PC-3 (cell line): Measurements from ENCODE around the gene PAQR9. TPM values are rescaled to one million over a fixed set of nuclear protein-coding genes. Genes with fewer than 3 reads are reported as not detected.

Experiments used
- ATAC-seq: fragments of 200-7000 bp; cut with Tn5 transposase; 2 replicates; pipeline ENCODE4 v1.9.1; 2020; ENCODE audit warnings: mild to moderate bottlenecking, moderate library complexity
- BruUV-seq: library from RNA; stranded (reverse); fragments of 400-500 nt; replicated peaks from 2 replicates; lab custom pipeline; 2021; lab: Mats Ljungman, UMichigan
- CTCF ChIA-PET: fragments of 300-600 bp; sonication (Branson Sonifier 250); formaldehyde crosslinking; loops from one replicate; lab custom pipeline; 2022; ENCODE audit warnings: antibody characterized with exemption; lab: Charles Lee
- POLR2A ChIA-PET: fragments of 300-600 bp; sonication (Branson Sonifier 250); formaldehyde crosslinking; loops from one replicate; lab custom pipeline; 2022; ENCODE audit warnings: antibody characterized with exemption; ENCODE audit not compliant: unreplicated experiment; lab: Charles Lee
- DNase-seq: peaks from one replicate; pipeline ENCODE4 v3.0.0-alpha.2; 2015
- H2AFZ ChIP-seq: fragments of 300-600 bp; sonication (generic); 2 replicates; pipeline ENCODE4 v1.6.0; 2016; ENCODE audit warnings: antibody characterized with exemption, low read length
- H3F3A ChIP-seq: fragments of 300-600 bp; sonication (generic); one replicate; pipeline ENCODE4 v1.6.0; 2017; ENCODE audit warnings: antibody characterized with exemption, low read length, control low read depth, mild to moderate bottlenecking; ENCODE audit not compliant: unreplicated experiment
- H3K27ac ChIP-seq: fragments of 300-600 bp; sonication (generic); 2 replicates; pipeline ENCODE4 v1.5.1; 2016; ENCODE audit warnings: mild to moderate bottlenecking, low read length
- H3K27me3 ChIP-seq: fragments of 300-600 bp; sonication (generic); 2 replicates; pipeline ENCODE4 v1.6.1; 2016; ENCODE audit warnings: low read length, mixed read lengths
- H3K36me3 ChIP-seq: fragments of 300-600 bp; sonication (generic); 2 replicates; pipeline ENCODE4 v1.6.1; 2016; ENCODE audit warnings: low read depth, mixed run types, low read length, mixed read lengths
- H3K4me1 ChIP-seq: fragments of 300-600 bp; sonication (generic); 2 replicates; pipeline ENCODE4 v1.5.1; 2016; ENCODE audit warnings: low read length; ENCODE audit not compliant: insufficient read depth
- H3K4me2 ChIP-seq: fragments of 300-600 bp; sonication (generic); 2 replicates; pipeline ENCODE4 v1.6.0; 2016; ENCODE audit warnings: low read length
- H3K4me3 ChIP-seq: fragments of 300-600 bp; sonication (generic); 2 replicates; pipeline ENCODE4 v1.5.1; 2016; ENCODE audit warnings: mild to moderate bottlenecking, low read length, mixed read lengths
- H3K79me2 ChIP-seq: fragments of 300-600 bp; sonication (generic); 2 replicates; pipeline ENCODE4 v1.6.1; 2017; ENCODE audit warnings: low read length, mixed read lengths
- H3K9ac ChIP-seq: fragments of 300-600 bp; sonication (generic); 2 replicates; pipeline ENCODE4 v1.6.0; 2016; ENCODE audit warnings: mild to moderate bottlenecking, low read length
- H3K9me2 ChIP-seq: fragments of 300-600 bp; sonication (generic); replicated peaks from 2 replicates; pipeline ENCODE4 v1.6.1; 2016; ENCODE audit warnings: mixed run types, low read length, mixed read lengths
- H3K9me3 ChIP-seq: fragments of 300-600 bp; sonication (generic); 2 replicates; pipeline ENCODE4 v1.6.1; 2016; ENCODE audit warnings: low read length, mixed read lengths
- H4K20me1 ChIP-seq: fragments of 300-600 bp; sonication (generic); 2 replicates; pipeline ENCODE4 v1.6.1; 2016; ENCODE audit warnings: low read length, mixed read lengths
- EZH2 ChIP-seq: fragments of 300-600 bp; sonication (generic); IDR thresholded peaks from one replicate; pipeline ENCODE4 v1.6.1; 2017; ENCODE audit warnings: antibody characterized with exemption, mild to moderate bottlenecking, low read length; ENCODE audit not compliant: unreplicated experiment
- EZH2phosphoT487 ChIP-seq: fragments of 300-600 bp; sonication (generic); IDR thresholded peaks from 2 replicates; pipeline ENCODE4 v1.6.1; 2018; ENCODE audit warnings: mild to moderate bottlenecking, antibody characterized with exemption, low read length, borderline replicate concordance
- intact Hi-C: fragments of 100-400 bp; cut with micrococcal nuclease; formaldehyde crosslinking; loops from 2 replicates; pipeline ENCODE4 v1.9.0; 2023
- total RNA-seq: library from RNA; depleted of rRNA; stranded (reverse); fragments of >200 nt; gene quantifications from 2 replicates; pipeline ENCODE4 v1.2.3, GENCODE V29; 2014; rRNA removed
- TF ChIP-seq, protein P1 (sequence below): fragments of 300-600 bp; sonication (generic); conservative IDR thresholded peaks from 2 replicates; pipeline ENCODE4 v1.5.1; 2017; ENCODE audit warnings: antibody characterized with exemption, low read depth, mild to moderate bottlenecking, low read length

Gene PAQR9
- total RNA-seq, 1 experiment from 2014 or later: not detected

DNA sequence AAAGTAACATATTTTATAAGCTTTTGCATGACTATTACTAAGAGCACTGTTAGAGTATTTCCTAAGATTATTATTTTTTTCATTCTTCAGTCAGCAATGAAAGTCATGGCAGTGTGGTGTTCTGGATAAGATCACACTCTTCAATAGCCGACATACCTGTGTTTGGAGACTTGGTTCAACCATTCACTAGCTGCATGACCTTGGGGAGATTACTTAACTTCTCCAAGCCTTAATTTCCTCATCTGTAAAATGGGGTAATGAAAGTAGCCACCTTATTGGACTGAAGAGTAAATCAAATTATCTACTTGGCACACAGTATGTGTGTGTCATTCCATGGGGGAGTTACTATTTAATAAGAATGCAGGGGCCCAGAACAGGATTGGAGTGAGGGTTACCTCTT lies 50.0 kb downstream of the PAQR9 start:
- no peak overlapping the region for H3K4me2 ChIP-seq
- no peaks in the 10 kb centered on the region for H3K36me3 ChIP-seq
- no peaks in the 10 kb centered on the region for H3K9me2 ChIP-seq
- H3F3A ChIP-seq: no peaks in the 10 kb centered on the region
- no peaks in the 10 kb centered on the region for H3K79me2 ChIP-seq
- H3K4me3 ChIP-seq: no peak overlapping the region
- TF ChIP-seq, protein P1, sequence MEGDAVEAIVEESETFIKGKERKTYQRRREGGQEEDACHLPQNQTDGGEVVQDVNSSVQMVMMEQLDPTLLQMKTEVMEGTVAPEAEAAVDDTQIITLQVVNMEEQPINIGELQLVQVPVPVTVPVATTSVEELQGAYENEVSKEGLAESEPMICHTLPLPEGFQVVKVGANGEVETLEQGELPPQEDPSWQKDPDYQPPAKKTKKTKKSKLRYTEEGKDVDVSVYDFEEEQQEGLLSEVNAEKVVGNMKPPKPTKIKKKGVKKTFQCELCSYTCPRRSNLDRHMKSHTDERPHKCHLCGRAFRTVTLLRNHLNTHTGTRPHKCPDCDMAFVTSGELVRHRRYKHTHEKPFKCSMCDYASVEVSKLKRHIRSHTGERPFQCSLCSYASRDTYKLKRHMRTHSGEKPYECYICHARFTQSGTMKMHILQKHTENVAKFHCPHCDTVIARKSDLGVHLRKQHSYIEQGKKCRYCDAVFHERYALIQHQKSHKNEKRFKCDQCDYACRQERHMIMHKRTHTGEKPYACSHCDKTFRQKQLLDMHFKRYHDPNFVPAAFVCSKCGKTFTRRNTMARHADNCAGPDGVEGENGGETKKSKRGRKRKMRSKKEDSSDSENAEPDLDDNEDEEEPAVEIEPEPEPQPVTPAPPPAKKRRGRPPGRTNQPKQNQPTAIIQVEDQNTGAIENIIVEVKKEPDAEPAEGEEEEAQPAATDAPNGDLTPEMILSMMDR: no peak
- no peak for TF ChIP-seq EZH2
- no peak for TF ChIP-seq EZH2phosphoT487
- no peaks in the 10 kb centered on the region for H3K4me1 ChIP-seq
- no TSS peak for BruUV-seq
- H3K9me3 ChIP-seq: no peaks in the 10 kb centered on the region
- ChIA-PET POLR2A (interaction anchor here (0.7 kb wide), 1 partner anchor 80 kb away, joined by 3 read pairs; no protein-coding TSS in a partner anchor), CTCF (no interaction called here)
- H3K9ac ChIP-seq: no peak overlapping the region
- H4K20me1 ChIP-seq: no peaks in the 10 kb centered on the region
- H3K27me3 ChIP-seq: no peaks in the 10 kb centered on the region
- no peak for ATAC-seq
- no peak for DNase-seq
- intact Hi-C loops: no loop called here
- no peak overlapping the region for H3K27ac ChIP-seq
- H2AFZ ChIP-seq: no peak overlapping the region

DNA sequence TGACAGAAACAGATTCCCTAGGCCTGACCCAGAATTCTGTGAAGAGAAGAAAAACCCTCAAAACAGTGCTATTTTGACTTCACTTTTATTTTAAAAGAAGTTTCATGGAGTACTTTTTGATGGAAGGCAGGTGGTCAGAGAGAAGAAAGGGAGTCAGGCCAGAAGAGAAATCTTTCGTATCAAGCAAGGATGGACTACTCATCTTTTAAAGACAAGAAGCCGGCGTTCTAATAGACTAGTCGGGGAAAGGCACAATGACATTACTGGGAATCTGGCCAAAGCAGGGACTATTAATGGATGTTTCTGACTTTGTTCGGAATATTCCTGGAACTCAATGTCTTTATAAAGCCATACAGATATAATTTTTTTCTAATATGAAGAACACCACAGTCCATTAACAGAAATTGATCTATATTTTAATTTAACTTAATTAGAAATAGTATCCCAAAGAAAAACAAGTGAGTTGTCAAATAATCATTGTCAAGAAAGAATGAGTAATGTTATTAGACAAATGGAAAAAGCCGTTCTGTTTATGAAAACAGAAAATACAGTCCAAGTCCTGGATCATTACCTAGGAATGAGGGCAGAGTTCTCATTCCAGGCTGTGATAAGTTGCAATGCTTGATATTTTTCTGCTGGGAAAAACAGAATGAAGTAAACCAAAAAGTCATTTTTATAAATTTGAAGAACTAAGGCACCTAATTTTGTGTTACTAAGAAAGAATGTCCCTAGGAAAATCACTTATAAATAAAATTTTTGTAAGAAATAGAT lies 50.9 kb downstream of the PAQR9 start:
- Histone ChIP-seq H3K79me2 (no peaks in the 10 kb centered on the region), H3K4me3 (no peak overlapping the region), H3K4me2 (no peak overlapping the region), H3K4me1 (no peaks in the 10 kb centered on the region), H3K27ac (no peak overlapping the region), H3K9ac (no peak overlapping the region), H3K9me3 (no peaks in the 10 kb centered on the region), H4K20me1 (no peaks in the 10 kb centered on the region), H3K9me2 (no peaks in the 10 kb centered on the region), H3F3A (no peaks in the 10 kb centered on the region), H3K36me3 (no peaks in the 10 kb centered on the region), H2AFZ (no peak overlapping the region), H3K27me3 (no peaks in the 10 kb centered on the region)
- intact Hi-C loops: no loop called here
- BruUV-seq: no TSS peak
- CTCF ChIA-PET: no interaction called here
- TF ChIP-seq EZH2phosphoT487 (no peak), EZH2 (no peak)
- TF ChIP-seq, protein P1: no peak
- no peak for DNase-seq
- POLR2A ChIA-PET: no interaction called here
- ATAC-seq: no peak

Other genes starting within 250 kb of the PAQR9 start
- gene TRPC1, start 239.6 kb downstream of the PAQR9 start, total RNA-seq: 1.7 and 1.9 TPM in 2 replicates
- gene PCOLCE2, start 74.6 kb downstream of the PAQR9 start, total RNA-seq: 17.3 and 23.9 TPM in 2 replicates
- gene U2SURP, start 37.9 kb upstream of the PAQR9 start, total RNA-seq: 55.6 and 81.1 TPM in 2 replicates
- gene CHST2, start 156.1 kb upstream of the PAQR9 start, total RNA-seq: 6.7 and 7.3 TPM in 2 replicates